ENCODE data around the gene IFIT1B. TPM values are rescaled to one million over a fixed set of nuclear protein-coding genes. Genes with fewer than 3 reads are reported as not detected.
A peak's percentile ranks its signal among the peaks of the same experiment; 100 is the strongest.

The IFIT1B gene
- total and polyA plus RNA-seq, 2 of the 8 experiments (the other 6 are each of a cell fraction or from before 2014, with no cell fraction given) = not detected

GRCh38 chr10:89332123-89332633 lies 45.7 kb upstream of the IFIT1B start:
- Histone ChIP-seq H3K18ac (ENCODE audit: extremely low read depth, low read length) (no peak overlapping the region), H3K4ac (replicated peaks; ENCODE audit: insufficient read length, low read depth, low read length) (no peak overlapping the region), H3K56ac (replicated peaks; ENCODE audit: insufficient read length, low read depth, low read length) (no peak overlapping the region), H3K14ac (ENCODE audit: insufficient read length) (no peak overlapping the region), H2BK20ac (ENCODE audit: low read length) (peak overlapping the region; percentile 93), H2AK5ac (ENCODE audit: low read depth, low read length) (no peak overlapping the region), H4K20me1 (replicated peaks in 1 of 2; ENCODE audit: control insufficient read depth in 1 of 2, insufficient read depth in 2 of 2, low read length in 2 of 2) (no peaks in the 10 kb centered on the region), H3K4me1 (replicated peaks in 1 of 4; ENCODE audit: control insufficient read depth in 3 of 4, insufficient read depth in 4 of 4, low read length in 3 of 4) (peaks cover 8 to 26% (median 9%) of the 10 kb centered on the region in 4 experiments; a peak in 6 of 7 replicates), H3K36me3 (ENCODE audit: control insufficient read depth in 2 of 4, insufficient read depth in 4 of 4, low read length in 3 of 4) (no peaks in the 10 kb centered on the region), H2BK15ac (ENCODE audit: low read length) (no peak overlapping the region), H4K8ac (ENCODE audit: extremely low read depth, insufficient read depth, low read length) (no peak overlapping the region), H3K4me2 (ENCODE audit: insufficient read depth in 1 of 2, low read depth in 2 of 2, low read length in 2 of 2) (no peak overlapping the region), H2BK12ac (ENCODE audit: low read depth, low read length) (0 out of 2 replicates have a peak overlapping the region, but pooled peaks have one; percentile 51), H3K27me3 (replicated peaks in 1 of 4; ENCODE audit: control insufficient read depth in 3 of 4, extremely low read depth in 1 of 4, insufficient read depth in 3 of 4, low read length in 3 of 4) (no peaks in the 10 kb centered on the region), H3K9ac (replicated peaks in 1 of 4; ENCODE audit: extremely low read depth in 1 of 4, low read depth in 3 of 4, low read length in 3 of 4) (peak overlapping the region in 1 of 4 experiments; percentile 44; a peak in 1 of 7 replicates), H3K4me3 (ENCODE audit: extremely low read depth in 1 of 4, insufficient read depth in 2 of 4, low read depth in 3 of 4, low read length in 4 of 4) (no peak overlapping the region), H3K79me1 (ENCODE audit: low read depth, low read length) (no peaks in the 10 kb centered on the region), H3K23ac (ENCODE audit: insufficient read length) (no peak overlapping the region), H3K9me3 (ENCODE audit: insufficient read depth in 2 of 2, low read depth in 1 of 2, low read length in 1 of 2) (no peaks in the 10 kb centered on the region), H2BK120ac (replicated peaks; ENCODE audit: low read depth, low read length) (no peak overlapping the region), H2AFZ (ENCODE audit: low read length) (peak overlapping the region; percentile 87; the same call in 1 of the 2 replicates), H3K27ac (ENCODE audit: low read depth, low read length) (no peak overlapping the region), H2BK5ac (ENCODE audit: low read depth, low read length) (peak overlapping the region; percentile 18; the same call in 1 of the 2 replicates), H3K23me2 (ENCODE audit: low read depth, low read length) (0 out of 2 replicates have a peak, but pooled peaks cover 3% of the 10 kb centered on the region), H4K5ac (ENCODE audit: insufficient read length, low read depth, low read length) (no peak overlapping the region), H3K79me2 (ENCODE audit: control insufficient read depth in 1 of 2, insufficient read depth in 2 of 2, low read length in 2 of 2) (no peaks in the 10 kb centered on the region), H4K91ac (replicated peaks; ENCODE audit: insufficient read length, low read length) (no peak overlapping the region)
- 75% methylated on average over 5 of the region's 5 CpGs; no CpG with 5 or more reads in 1 of the 2 experiments for WGBS, 2 experiments (ENCODE audit: extremely low coverage in 1 of 2, insufficient coverage in 1 of 2, insufficient read length in 1 of 2, insufficient replicate concordance in 2 of 2, low coverage in 1 of 2, low lambda C conversion rate in 2 of 2, missing lambda C conversion rate in 1 of 2)
- no peak for DNase-seq (ENCODE audit: low read depth in 1 of 2, low spot score in 2 of 2)
- no peak for FAIRE-seq
- ChIA-PET POLR2A (ENCODE audit: partially characterized antibody) (no interaction called here), CTCF (ENCODE audit: partially characterized antibody) (interaction anchor here (0.9 to 1.1 kb wide), 4 partner anchors 9 to 61 kb away, joined by 3 to 4 read pairs (median 3); no protein-coding TSS in a partner anchor)
- TF ChIP-seq POU5F1 (IDR thresholded peaks at IDR 0.05; ENCODE audit: low read depth, low read length) = no peak
- TF ChIP-seq CREB1 (IDR thresholded peaks at IDR 0.05) = no peak
- no peak for TF ChIP-seq BACH1 (IDR thresholded peaks at IDR 0.05; ENCODE audit: low read length)
- TF ChIP-seq RXRA (IDR thresholded peaks at IDR 0.05; ENCODE audit: insufficient read depth, low read depth, low read length) = no peak
- TF ChIP-seq EP300 (IDR thresholded peaks at IDR 0.05; ENCODE audit: borderline replicate concordance in 1 of 2, low read depth in 2 of 2, low read length in 2 of 2) = no peak
- no peak for TF ChIP-seq TEAD4 (IDR thresholded peaks at IDR 0.05; ENCODE audit: low read depth, low read length)
- TF ChIP-seq, protein P1, sequence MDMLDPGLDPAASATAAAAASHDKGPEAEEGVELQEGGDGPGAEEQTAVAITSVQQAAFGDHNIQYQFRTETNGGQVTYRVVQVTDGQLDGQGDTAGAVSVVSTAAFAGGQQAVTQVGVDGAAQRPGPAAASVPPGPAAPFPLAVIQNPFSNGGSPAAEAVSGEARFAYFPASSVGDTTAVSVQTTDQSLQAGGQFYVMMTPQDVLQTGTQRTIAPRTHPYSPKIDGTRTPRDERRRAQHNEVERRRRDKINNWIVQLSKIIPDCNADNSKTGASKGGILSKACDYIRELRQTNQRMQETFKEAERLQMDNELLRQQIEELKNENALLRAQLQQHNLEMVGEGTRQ (IDR thresholded peaks at IDR 0.05; ENCODE audit: low read length) = no peak
- no peak for TF ChIP-seq RAD21 (IDR thresholded peaks at IDR 0.05 in 1 of 2, conservative IDR thresholded peaks at IDR 0.05 in 1 of 2; ENCODE audit: low read depth in 2 of 2, low read length in 2 of 2)
- TF ChIP-seq FOSL1 (IDR thresholded peaks at IDR 0.05; ENCODE audit: insufficient read depth, low read depth, low read length) = no peak
- no peak for TF ChIP-seq SIX5 (IDR thresholded peaks at IDR 0.05; ENCODE audit: low read depth, low read length)
- TF ChIP-seq ZNF274 (IDR thresholded peaks at IDR 0.05; ENCODE audit: borderline replicate concordance, extremely low read depth, low read length) = no peak
- TF ChIP-seq SP1 (IDR thresholded peaks at IDR 0.05; ENCODE audit: low read depth, low read length) = no peak

Measured in H1 (cell line).